Caco-2 (cell line): ENCODE measurements around the gene NATD1. TPM values are rescaled to one million over a fixed set of nuclear protein-coding genes. Genes with fewer than 3 reads are reported as not detected.

ENCODE experiments used
- BruUV-seq: library from RNA; stranded (reverse); fragments of 400-500 nt; replicated peaks from 2 replicates; lab custom pipeline; 2021; lab: Mats Ljungman, UMichigan
- CTCF ChIA-PET: fragments of 300-600 bp; sonication (Branson Sonifier 250); formaldehyde crosslinking; loops from one replicate; lab custom pipeline; 2022; ENCODE audit warnings: antibody characterized with exemption; lab: Charles Lee
- POLR2A ChIA-PET: fragments of 300-600 bp; sonication (Branson Sonifier 250); formaldehyde crosslinking; loops from one replicate; lab custom pipeline; 2022; ENCODE audit warnings: antibody characterized with exemption; lab: Charles Lee
- DNase-seq, 2 experiments: peaks; one replicate each; pipeline versions ENCODE4 v3.0.0 to v3.0.0-alpha.2; 2020 to 2022
- H3K27me3 ChIP-seq: replicated peaks from 2 replicates; pipeline ENCODE4 v1.6.0; 2011; ENCODE audit warnings: low read length; ENCODE audit not compliant: control insufficient read depth, insufficient read depth
- H3K36me3 ChIP-seq: 2 replicates; pipeline ENCODE4 v1.5.1; 2011; ENCODE audit warnings: low read length; ENCODE audit not compliant: control insufficient read depth, insufficient read depth
- H3K4me1 ChIP-seq: fragments of 250-450 bp; sonication (Bioruptor Pico); 2 replicates; pipeline ENCODE4 v1.5.1; 2020; ENCODE audit warnings: mild to moderate bottlenecking
- H3K4me3 ChIP-seq: 2 replicates; pipeline ENCODE4 v1.5.1; 2011; ENCODE audit warnings: low read depth, mild to moderate bottlenecking, control low read depth, low read length
- H3K9me3 ChIP-seq: fragments of 250-450 bp; sonication (Bioruptor Pico); 2 replicates; pipeline ENCODE4 v1.5.1; 2020; ENCODE audit warnings: mild to moderate bottlenecking, moderate library complexity
- H3K27ac Mint-ChIP-seq: one replicate; pipeline ENCODE4 v1.8.0; 2022; ENCODE audit warnings: mixed read lengths; ENCODE audit not compliant: unreplicated experiment
- H3K27me3 Mint-ChIP-seq: one replicate; pipeline ENCODE4 v1.8.0; 2022; ENCODE audit warnings: mixed read lengths; ENCODE audit not compliant: insufficient read depth, unreplicated experiment
- H3K36me3 Mint-ChIP-seq: one replicate; pipeline ENCODE4 v1.8.0; 2022; ENCODE audit warnings: mild to moderate bottlenecking, mixed read lengths; ENCODE audit not compliant: insufficient read depth, unreplicated experiment
- H3K4me1 Mint-ChIP-seq: one replicate; pipeline ENCODE4 v1.8.0; 2022; ENCODE audit warnings: low read depth, mixed read lengths; ENCODE audit not compliant: unreplicated experiment
- H3K4me3 Mint-ChIP-seq: one replicate; pipeline ENCODE4 v1.8.0; 2022; ENCODE audit warnings: mild to moderate bottlenecking, moderate library complexity, mixed read lengths; ENCODE audit not compliant: unreplicated experiment
- H3K9me3 Mint-ChIP-seq: one replicate; pipeline ENCODE4 v1.8.0; 2022; ENCODE audit warnings: mixed read lengths; ENCODE audit not compliant: unreplicated experiment
- intact Hi-C: fragments of 100-400 bp; cut with micrococcal nuclease; formaldehyde crosslinking; loops from one replicate; pipeline ENCODE4 v1.10.0; 2022; ENCODE audit not compliant: unreplicated experiment
- total RNA-seq: library from RNA; stranded (reverse); gene quantifications from 2 replicates; pipeline ENCODE4 v1.2.3, GENCODE V29; 2022
- TF ChIP-seq, protein P1 (sequence below), 2 experiments: fragments of 200-600 bp in 1 of 2; IDR thresholded peaks; 1 replicate in 1 of 2; 2 replicates in 1 of 2; pipeline versions ENCODE4 v1.5.1 to v1.8.0; 2011 to 2022; ENCODE audit warnings: antibody characterized with exemption in 1 of 2, control low read depth in 1 of 2, inconsistent platforms in 1 of 2, low read depth in 1 of 2, low read length in 1 of 2, mild to moderate bottlenecking in 1 of 2, moderate library complexity in 1 of 2; ENCODE audit not compliant: insufficient read depth in 1 of 2, severe bottlenecking in 1 of 2, unreplicated experiment in 1 of 2

Gene NATD1
- total RNA-seq, 1 experiment from 2014 or later = 18.4 TPM

DNA sequence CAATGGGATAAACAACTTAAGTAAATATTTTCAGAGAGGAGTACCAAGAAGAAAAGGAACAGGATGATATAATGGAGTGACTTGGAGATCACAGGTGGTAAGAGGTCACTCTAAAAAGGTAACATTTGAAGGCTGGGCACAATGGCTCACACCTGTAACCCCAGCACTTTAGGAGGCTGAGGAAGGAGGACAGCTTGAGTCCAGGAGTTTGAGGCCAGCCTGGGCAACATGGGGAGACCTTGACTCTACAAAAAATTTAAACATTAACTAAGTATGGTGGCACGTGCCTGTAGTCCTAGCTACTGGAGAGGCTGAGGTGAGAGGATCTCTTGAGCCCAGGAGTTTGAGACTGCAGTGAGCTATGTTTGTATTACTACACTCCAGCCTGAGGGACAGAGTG is 35.9 kb downstream of the NATD1 start:
- H3K4me3 ChIP-seq = no peak overlapping the region
- no TSS peak for BruUV-seq
- Mint-ChIP-seq H3K27me3 (no peaks in the 10 kb centered on the region), H3K4me1 (peaks cover 28% of the 10 kb centered on the region), H3K4me3 (no peak overlapping the region), H3K9me3 (no peaks in the 10 kb centered on the region), H3K36me3 (peaks cover 17% of the 10 kb centered on the region), H3K27ac (no peak overlapping the region)
- TF ChIP-seq, protein P1, sequence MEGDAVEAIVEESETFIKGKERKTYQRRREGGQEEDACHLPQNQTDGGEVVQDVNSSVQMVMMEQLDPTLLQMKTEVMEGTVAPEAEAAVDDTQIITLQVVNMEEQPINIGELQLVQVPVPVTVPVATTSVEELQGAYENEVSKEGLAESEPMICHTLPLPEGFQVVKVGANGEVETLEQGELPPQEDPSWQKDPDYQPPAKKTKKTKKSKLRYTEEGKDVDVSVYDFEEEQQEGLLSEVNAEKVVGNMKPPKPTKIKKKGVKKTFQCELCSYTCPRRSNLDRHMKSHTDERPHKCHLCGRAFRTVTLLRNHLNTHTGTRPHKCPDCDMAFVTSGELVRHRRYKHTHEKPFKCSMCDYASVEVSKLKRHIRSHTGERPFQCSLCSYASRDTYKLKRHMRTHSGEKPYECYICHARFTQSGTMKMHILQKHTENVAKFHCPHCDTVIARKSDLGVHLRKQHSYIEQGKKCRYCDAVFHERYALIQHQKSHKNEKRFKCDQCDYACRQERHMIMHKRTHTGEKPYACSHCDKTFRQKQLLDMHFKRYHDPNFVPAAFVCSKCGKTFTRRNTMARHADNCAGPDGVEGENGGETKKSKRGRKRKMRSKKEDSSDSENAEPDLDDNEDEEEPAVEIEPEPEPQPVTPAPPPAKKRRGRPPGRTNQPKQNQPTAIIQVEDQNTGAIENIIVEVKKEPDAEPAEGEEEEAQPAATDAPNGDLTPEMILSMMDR (IDR thresholded peaks at IDR 0.05; ENCODE audit: insufficient read depth in 1 of 2, low read depth in 1 of 2, low read length in 1 of 2, severe bottlenecking in 1 of 2, unreplicated experiment in 1 of 2) = no peak
- no peaks in the 10 kb centered on the region; the same call in 1 of the 2 replicates for H3K36me3 ChIP-seq
- no peak for DNase-seq
- no peaks in the 10 kb centered on the region for H3K9me3 ChIP-seq
- ChIA-PET POLR2A (no interaction called here), CTCF (interaction anchor here (0.6 kb wide), 1 partner anchor 98 kb away, joined by 4 read pairs; no protein-coding TSS in a partner anchor)
- intact Hi-C loops = no loop called here
- peaks cover 19% of the 10 kb centered on the region; the same call in 1 of the 2 replicates for H3K4me1 ChIP-seq
- H3K27me3 ChIP-seq = no peaks in the 10 kb centered on the region

DNA sequence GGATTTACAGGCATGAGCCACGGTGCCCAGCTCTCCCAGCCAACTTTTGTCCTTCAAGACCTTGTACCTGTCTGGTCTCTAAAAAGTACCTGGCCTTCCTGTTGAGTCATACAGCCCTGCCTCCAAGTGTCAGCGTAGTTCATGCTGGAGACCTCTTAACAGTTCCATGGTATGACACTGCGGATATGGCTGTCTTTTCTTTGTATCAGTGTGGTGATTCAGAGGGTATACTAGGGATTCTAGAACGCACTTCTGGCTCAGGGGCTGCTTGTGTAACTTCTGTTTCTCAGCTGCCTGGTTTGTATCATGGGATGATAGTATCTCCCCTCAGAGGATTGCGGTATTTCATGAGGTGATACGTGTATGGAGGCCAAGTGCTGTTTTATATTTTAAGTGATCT is 37.3 kb downstream of the NATD1 start:
- ChIA-PET CTCF (no interaction called here), POLR2A (interaction anchor here (0.6 kb wide), 1 partner anchor 36 kb away, joined by 4 read pairs; no protein-coding TSS in a partner anchor)
- Mint-ChIP-seq H3K4me3 (peak overlapping the region; percentile 96), H3K27me3 (no peaks in the 10 kb centered on the region), H3K27ac (peak overlapping the region; percentile 98), H3K36me3 (peaks cover 20% of the 10 kb centered on the region), H3K9me3 (no peaks in the 10 kb centered on the region), H3K4me1 (peaks cover 29% of the 10 kb centered on the region)
- TF ChIP-seq, protein P1 (IDR thresholded peaks at IDR 0.05; ENCODE audit: insufficient read depth in 1 of 2, low read depth in 1 of 2, low read length in 1 of 2, severe bottlenecking in 1 of 2, unreplicated experiment in 1 of 2) = no peak
- intact Hi-C loops = loop anchor here (2.0 kb wide), 1 partner anchor 59 kb away; no protein-coding TSS in a partner anchor
- no peak overlapping the region for H3K4me3 ChIP-seq
- no TSS peak for BruUV-seq
- peaks cover 21% of the 10 kb centered on the region; the same call in 1 of the 2 replicates for H3K4me1 ChIP-seq
- no peaks in the 10 kb centered on the region for H3K9me3 ChIP-seq
- no peaks in the 10 kb centered on the region; the same call in 1 of the 2 replicates for H3K36me3 ChIP-seq
- no peaks in the 10 kb centered on the region for H3K27me3 ChIP-seq
- no peak for DNase-seq

DNA sequence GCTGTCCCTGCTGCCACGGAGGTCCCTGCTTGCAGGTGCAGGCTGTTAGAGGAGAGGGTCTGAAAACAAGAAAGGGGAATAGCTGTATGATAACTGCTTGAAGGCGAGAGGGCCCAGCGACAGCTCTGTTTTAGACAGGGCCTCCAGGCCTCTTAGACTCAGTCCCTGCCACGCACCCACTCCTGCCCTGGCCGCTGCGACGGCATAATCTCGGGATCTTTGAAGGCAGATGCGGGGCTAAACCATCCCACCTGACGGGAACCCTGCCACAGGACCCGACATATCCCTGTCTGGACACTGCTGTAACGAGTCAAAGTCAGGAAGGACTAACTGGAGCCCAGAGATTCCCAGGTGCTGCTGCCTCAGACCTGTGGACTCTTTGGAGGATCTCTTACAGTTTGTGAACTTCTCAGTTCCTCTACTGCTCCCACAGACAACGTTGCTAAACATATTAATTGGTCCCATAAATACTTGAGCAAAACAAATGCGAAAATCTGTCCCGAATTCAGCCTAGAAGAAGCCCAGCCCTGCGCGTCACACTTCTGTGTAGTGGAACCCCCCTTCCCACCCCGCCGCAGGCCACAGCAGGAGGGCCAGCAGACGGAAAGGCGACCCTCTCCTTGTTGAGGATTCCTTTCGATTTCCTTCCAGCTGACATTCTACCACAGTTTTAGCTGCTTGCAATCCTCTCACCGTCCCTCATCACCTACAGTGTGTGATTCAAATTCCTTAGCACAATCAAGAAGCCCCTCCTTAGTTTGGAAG is 38.3 kb downstream of the NATD1 start:
- no peak for DNase-seq
- H3K4me1 ChIP-seq = peaks cover 21% of the 10 kb centered on the region; the same call in 1 of the 2 replicates
- Mint-ChIP-seq H3K36me3 (peaks cover 26% of the 10 kb centered on the region), H3K27me3 (no peaks in the 10 kb centered on the region), H3K4me3 (peak overlapping the region; percentile 96), H3K4me1 (peaks cover 29% of the 10 kb centered on the region), H3K27ac (peak overlapping the region; percentile 98), H3K9me3 (no peaks in the 10 kb centered on the region)
- peak overlapping the region; percentile 89 for H3K4me3 ChIP-seq
- no peaks in the 10 kb centered on the region for H3K9me3 ChIP-seq
- ChIA-PET POLR2A (interaction anchor here (1.9 kb wide), 1 partner anchor 172 kb away, joined by 9 read pairs; the partner anchor contains the start of gene USP22), CTCF (interaction anchor here (0.5 to 1.3 kb wide), 4 partner anchors 64 to 172 kb away, joined by 3 to 4 read pairs (median 4); partner anchors contain the start of gene USP22)
- no peaks in the 10 kb centered on the region for H3K27me3 ChIP-seq
- TSS peak; percentile 55 for BruUV-seq
- TF ChIP-seq, protein P1 (IDR thresholded peaks at IDR 0.05; ENCODE audit: insufficient read depth in 1 of 2, low read depth in 1 of 2, low read length in 1 of 2, severe bottlenecking in 1 of 2, unreplicated experiment in 1 of 2) = no peak
- H3K36me3 ChIP-seq = no peaks in the 10 kb centered on the region
- intact Hi-C loops = loop anchor here (1.0 to 2.0 kb wide), 3 partner anchors 38 to 89 kb away; partner anchors contain the start of genes DHRS7B and NATD1
